Bronchial epithelial cell (primary cell): Measurements from ENCODE around the gene CABLES1. TPM values are rescaled to one million over a fixed set of nuclear protein-coding genes. Genes with fewer than 3 reads are reported as not detected.

Source experiments
- DNase-seq: peaks from one replicate; pipeline ENCODE4 v3.0.0-alpha.2; 2010; ENCODE audit warnings: low read depth
- FAIRE-seq: peaks from 2 replicates; lab custom pipeline; 2011; peaks lifted over from hg19 to GRCh38; lab: Jason Lieb, UNC
- H3K27me3 ChIP-seq: 2 replicates; pipeline ENCODE4 v1.5.1; 2011; ENCODE audit warnings: low read length; ENCODE audit not compliant: control insufficient read depth, insufficient read depth
- H3K36me3 ChIP-seq: 2 replicates; pipeline ENCODE4 v1.5.1; 2011; ENCODE audit warnings: low read length; ENCODE audit not compliant: control insufficient read depth, insufficient read depth
- H3K4me3 ChIP-seq: 2 replicates; pipeline ENCODE4 v1.5.1; 2011; ENCODE audit warnings: mild to moderate bottlenecking, low read depth, low read length, control low read depth
- total RNA-seq: library from RNA; depleted of rRNA; stranded (reverse); fragments of >200 nt; gene quantifications from 2 replicates; pipeline ENCODE4 v1.2.1, GENCODE V29; 2014
- TF ChIP-seq, protein P1 (sequence below): IDR thresholded peaks from 2 replicates; pipeline ENCODE4 v1.5.1; 2011; ENCODE audit warnings: mild to moderate bottlenecking, moderate library complexity, low read length, control low read depth, inconsistent platforms; ENCODE audit not compliant: insufficient read depth, severe bottlenecking

Gene CABLES1
- total RNA-seq, 1 donor from 2014 or later, result 0.26 TPM

- DNase-seq (no peak), FAIRE-seq (no peak)
- H3K36me3 ChIP-seq, result no peaks in the 10 kb centered on the region
- H3K4me3 ChIP-seq, result no peak overlapping the region
- TF ChIP-seq, protein P1, sequence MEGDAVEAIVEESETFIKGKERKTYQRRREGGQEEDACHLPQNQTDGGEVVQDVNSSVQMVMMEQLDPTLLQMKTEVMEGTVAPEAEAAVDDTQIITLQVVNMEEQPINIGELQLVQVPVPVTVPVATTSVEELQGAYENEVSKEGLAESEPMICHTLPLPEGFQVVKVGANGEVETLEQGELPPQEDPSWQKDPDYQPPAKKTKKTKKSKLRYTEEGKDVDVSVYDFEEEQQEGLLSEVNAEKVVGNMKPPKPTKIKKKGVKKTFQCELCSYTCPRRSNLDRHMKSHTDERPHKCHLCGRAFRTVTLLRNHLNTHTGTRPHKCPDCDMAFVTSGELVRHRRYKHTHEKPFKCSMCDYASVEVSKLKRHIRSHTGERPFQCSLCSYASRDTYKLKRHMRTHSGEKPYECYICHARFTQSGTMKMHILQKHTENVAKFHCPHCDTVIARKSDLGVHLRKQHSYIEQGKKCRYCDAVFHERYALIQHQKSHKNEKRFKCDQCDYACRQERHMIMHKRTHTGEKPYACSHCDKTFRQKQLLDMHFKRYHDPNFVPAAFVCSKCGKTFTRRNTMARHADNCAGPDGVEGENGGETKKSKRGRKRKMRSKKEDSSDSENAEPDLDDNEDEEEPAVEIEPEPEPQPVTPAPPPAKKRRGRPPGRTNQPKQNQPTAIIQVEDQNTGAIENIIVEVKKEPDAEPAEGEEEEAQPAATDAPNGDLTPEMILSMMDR, result no peak
- no peaks in the 10 kb centered on the region for H3K27me3 ChIP-seq
These were observed 43.4 kb downstream of the CABLES1 start for GRCh38 chr18:23178661-23179081.

- Histone ChIP-seq H3K36me3 (no peaks in the 10 kb centered on the region), H3K27me3 (no peaks in the 10 kb centered on the region), H3K4me3 (no peak overlapping the region)
- no peak for FAIRE-seq
- TF ChIP-seq, protein P1, result no peak
- no peak for DNase-seq
These were observed 44.1 kb downstream of the CABLES1 start for GRCh38 chr18:23179416-23179815.

DNA sequence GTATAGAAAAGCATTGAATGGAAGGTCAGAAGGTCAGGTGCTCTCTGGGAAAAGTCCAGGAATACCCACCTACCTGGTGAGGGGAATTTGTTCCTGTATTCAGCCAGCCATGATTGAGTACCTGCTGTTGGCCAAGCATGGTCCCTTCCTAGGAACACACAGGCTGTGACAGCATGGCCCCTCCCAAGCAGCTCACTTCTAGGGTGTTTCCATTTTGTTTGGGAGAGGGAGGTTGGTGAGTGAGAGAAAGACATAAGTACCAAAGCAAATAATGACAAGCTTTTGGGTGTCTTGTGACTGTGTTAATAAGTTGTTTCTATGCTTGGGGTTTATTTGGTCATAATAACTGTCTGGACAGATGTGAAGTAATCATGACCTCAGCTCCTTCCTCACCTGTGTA, 46.3 kb downstream of the CABLES1 start:
- H3K27me3 ChIP-seq, result no peaks in the 10 kb centered on the region
- DNase-seq (no peak), FAIRE-seq (no peak)
- H3K4me3 ChIP-seq, result no peak overlapping the region
- TF ChIP-seq, protein P1, result no peak
- no peaks in the 10 kb centered on the region for H3K36me3 ChIP-seq

DNA sequence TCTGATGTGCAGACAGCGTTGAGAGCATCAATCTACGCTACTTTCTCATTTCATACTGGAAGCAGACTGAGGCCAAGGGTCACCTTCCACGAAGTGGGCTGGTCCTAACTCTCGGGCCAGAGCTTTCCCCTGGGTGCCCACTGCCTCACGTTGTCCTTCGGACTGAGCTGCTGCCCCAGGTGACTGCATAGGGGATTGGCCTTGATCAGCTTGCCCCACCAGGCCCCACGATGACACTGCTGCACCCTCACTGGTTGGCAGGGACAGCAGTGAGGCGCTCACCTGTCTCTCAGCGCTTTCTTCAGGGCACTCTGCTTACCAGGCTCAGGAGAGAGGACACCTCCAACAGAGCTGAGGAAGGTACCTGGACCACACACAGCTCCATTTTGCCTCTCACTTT, 47.3 kb downstream of the CABLES1 start:
- Histone ChIP-seq H3K4me3 (no peak overlapping the region), H3K27me3 (no peaks in the 10 kb centered on the region), H3K36me3 (no peaks in the 10 kb centered on the region)
- TF ChIP-seq, protein P1, result no peak
- FAIRE-seq (no peak), DNase-seq (no peak)

DNA sequence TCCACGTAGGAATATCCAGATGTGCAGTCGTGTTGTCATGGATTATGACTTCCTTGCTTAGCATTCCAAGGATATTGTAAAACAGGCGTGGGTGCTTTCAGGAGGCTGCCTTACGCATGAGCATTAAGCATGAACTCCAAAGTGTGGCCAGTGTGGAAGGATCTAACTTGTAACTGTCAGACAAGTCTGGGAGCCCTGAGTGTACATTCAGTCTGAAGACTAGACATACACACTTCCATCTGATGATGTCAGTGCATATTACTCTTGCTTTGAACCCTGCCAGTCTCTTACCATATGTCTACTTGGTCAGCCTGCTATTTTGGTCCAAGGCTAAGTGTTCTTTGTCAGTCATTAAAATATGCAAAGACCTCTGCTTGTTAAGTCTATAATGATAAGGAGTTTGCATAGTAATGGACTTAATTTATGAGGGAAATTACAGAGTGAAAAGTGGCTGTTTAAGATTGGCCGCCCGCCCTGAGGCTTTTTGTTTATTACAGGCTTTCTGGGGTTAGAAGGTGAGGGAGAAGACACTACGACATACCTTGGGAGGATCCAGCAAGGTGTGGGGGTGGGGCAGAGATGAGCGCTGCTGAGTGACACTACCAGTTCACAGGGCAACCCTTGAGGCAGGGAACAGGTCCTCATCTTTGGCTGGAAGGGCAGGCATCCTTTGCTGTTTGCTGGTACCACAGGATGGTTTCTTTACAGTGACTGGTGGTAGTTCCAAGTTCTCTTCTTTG, 48.3 kb downstream of the CABLES1 start:
- Histone ChIP-seq H3K4me3 (no peak overlapping the region), H3K36me3 (no peaks in the 10 kb centered on the region), H3K27me3 (no peaks in the 10 kb centered on the region)
- TF ChIP-seq, protein P1, result no peak
- DNase-seq (no peak), FAIRE-seq (no peak)

DNA sequence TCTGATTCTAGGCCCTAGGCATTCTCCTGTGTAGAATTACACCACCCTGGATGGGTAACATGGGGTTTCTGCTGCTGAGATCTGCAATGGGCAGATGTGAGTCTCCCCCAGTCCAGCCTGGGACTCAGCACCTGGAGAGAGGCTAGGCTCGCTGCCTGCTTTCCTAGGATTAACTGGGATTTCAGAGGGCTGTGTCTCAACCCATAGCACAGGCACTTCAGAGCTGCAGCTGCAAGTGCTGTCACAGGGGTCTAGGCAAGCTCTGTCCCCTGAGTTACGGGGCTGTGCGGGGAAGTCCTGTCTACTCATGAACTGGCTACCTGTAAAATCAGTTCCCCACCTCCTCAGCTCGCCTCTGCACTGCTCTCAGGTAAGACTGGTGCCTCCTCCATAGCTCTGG, 51.5 kb downstream of the CABLES1 start:
- TF ChIP-seq, protein P1, result no peak
- DNase-seq, result no peak

More for the DNA sequence above, 51.5 kb downstream of the CABLES1 start:
- no peak overlapping the region for H3K4me3 ChIP-seq
- no peak for FAIRE-seq
- no peaks in the 10 kb centered on the region for H3K36me3 ChIP-seq
- H3K27me3 ChIP-seq, result peaks cover 2% of the 10 kb centered on the region
